Measurements from ENCODE around the gene MAPKAP1. TPM values are rescaled to one million over a fixed set of nuclear protein-coding genes. Genes with fewer than 3 reads are reported as not detected.

The MAPKAP1 gene
- total RNA-seq, 2 experiments from 2014 or later, result 55.3 to 57.9 TPM

GRCh38 chr9:125635888-125636287 lies 71.1 kb downstream of the MAPKAP1 start:
- ChIA-PET POLR2A (no interaction called here), CTCF (interaction anchor here (0.6 to 1.3 kb wide), 2 partner anchors 110 to 228 kb away, joined by 3 to 5 read pairs; no protein-coding TSS in a partner anchor)
- DNase-seq, result no peak
- Mint-ChIP-seq H3K27ac (no peak overlapping the region), H3K27me3 (no peaks in the 10 kb centered on the region), H3K4me1 (ENCODE audit: low read depth) (peaks cover 51% of the 10 kb centered on the region), H3K4me3 (no peak overlapping the region), H3K9me3 (no peaks in the 10 kb centered on the region), H3K36me3 (peaks cover 2% of the 10 kb centered on the region)
- intact Hi-C loops (cut with micrococcal nuclease), result loop anchor here (10.0 kb wide), 2 partner anchors 189 to 219 kb away; no protein-coding TSS in a partner anchor

- Mint-ChIP-seq H3K4me1 (ENCODE audit: low read depth) (peaks cover 61% of the 10 kb centered on the region), H3K27ac (no peak overlapping the region), H3K9me3 (no peaks in the 10 kb centered on the region), H3K27me3 (no peaks in the 10 kb centered on the region), H3K36me3 (peaks cover 2% of the 10 kb centered on the region), H3K4me3 (no peak overlapping the region)
- intact Hi-C loops (cut with micrococcal nuclease), result loop anchor here (5.0 to 10.0 kb wide), 3 partner anchors 113 to 221 kb away; partner anchors contain the start of gene PBX3
- POLR2A ChIA-PET, result interaction anchor here (2.0 kb wide), 1 partner anchor 16 kb away, joined by 8 read pairs; no protein-coding TSS in a partner anchor
- CTCF ChIA-PET, result interaction anchor here (0.8 to 1.4 kb wide), 2 partner anchors 22 to 49 kb away, joined by 3 read pairs; no protein-coding TSS in a partner anchor
- no peak for DNase-seq
Observed at GRCh38 chr9:125634040-125634717, 72.8 kb downstream of the MAPKAP1 start.

- CTCF ChIA-PET, result interaction anchor here (0.6 to 1.8 kb wide), 12 partner anchors 17 to 1199 kb away, joined by 3 to 12 read pairs (median 3); no protein-coding TSS in a partner anchor
- no peak for DNase-seq
- Mint-ChIP-seq H3K27ac (no peak overlapping the region), H3K4me3 (no peak overlapping the region), H3K36me3 (peaks cover 2% of the 10 kb centered on the region), H3K9me3 (no peaks in the 10 kb centered on the region), H3K27me3 (no peaks in the 10 kb centered on the region), H3K4me1 (ENCODE audit: low read depth) (peaks cover 69% of the 10 kb centered on the region)
- POLR2A ChIA-PET, result interaction anchor here (1.1 to 2.0 kb wide), 3 partner anchors 13 to 111 kb away, joined by 3 to 8 read pairs (median 4); no protein-coding TSS in a partner anchor
- intact Hi-C loops (cut with micrococcal nuclease), result loop anchor here (2.0 to 10.0 kb wide), 4 partner anchors 114 to 884 kb away; partner anchors contain the start of gene PBX3
Observed at GRCh38 chr9:125633116-125633745, 73.8 kb downstream of the MAPKAP1 start.

GRCh38 chr9:125632321-125633115 lies 74.5 kb downstream of the MAPKAP1 start:
- H3K27ac Mint-ChIP-seq, result peak overlapping the region; percentile 58
- no peak overlapping the region for H3K4me3 Mint-ChIP-seq
- CTCF ChIA-PET, result interaction anchor here (0.6 to 1.8 kb wide), 12 partner anchors 18 to 1199 kb away, joined by 3 to 12 read pairs (median 3); no protein-coding TSS in a partner anchor
- H3K36me3 Mint-ChIP-seq, result peaks cover 2% of the 10 kb centered on the region
- H3K27me3 Mint-ChIP-seq, result no peaks in the 10 kb centered on the region
- H3K4me1 Mint-ChIP-seq (ENCODE audit: low read depth), result peaks cover 72% of the 10 kb centered on the region
- POLR2A ChIA-PET, result interaction anchor here (0.7 to 2.0 kb wide), 4 partner anchors 14 to 110 kb away, joined by 3 to 8 read pairs (median 4); partner anchors contain the start of gene MAPKAP1
- DNase-seq, result peak; percentile 62
- intact Hi-C loops (cut with micrococcal nuclease), result loop anchor here (1.0 to 10.0 kb wide), 9 partner anchors 18 to 884 kb away; partner anchors contain the start of gene PBX3
- H3K9me3 Mint-ChIP-seq, result no peaks in the 10 kb centered on the region

GRCh38 chr9:125631391-125632085 lies 75.5 kb downstream of the MAPKAP1 start:
- Mint-ChIP-seq H3K9me3 (no peaks in the 10 kb centered on the region), H3K36me3 (peaks cover under 1% of the 10 kb centered on the region), H3K27ac (peak overlapping the region; percentile 58), H3K4me1 (ENCODE audit: low read depth) (peaks cover 76% of the 10 kb centered on the region), H3K4me3 (no peak overlapping the region), H3K27me3 (no peaks in the 10 kb centered on the region)
- CTCF ChIA-PET, result interaction anchor here (0.8 to 1.8 kb wide), 9 partner anchors 19 to 224 kb away, joined by 3 to 12 read pairs (median 4); no protein-coding TSS in a partner anchor
- POLR2A ChIA-PET, result no interaction called here
- peak; percentile 38 for DNase-seq
- intact Hi-C loops (cut with micrococcal nuclease), result loop anchor here (1.0 to 10.0 kb wide), 13 partner anchors 19 to 885 kb away; partner anchors contain the start of gene PBX3

GRCh38 chr9:125630436-125630835 lies 76.6 kb downstream of the MAPKAP1 start:
- Mint-ChIP-seq H3K4me1 (ENCODE audit: low read depth) (peaks cover 66% of the 10 kb centered on the region), H3K27ac (no peak overlapping the region), H3K27me3 (no peaks in the 10 kb centered on the region), H3K9me3 (no peaks in the 10 kb centered on the region), H3K4me3 (no peak overlapping the region), H3K36me3 (no peaks in the 10 kb centered on the region)
- ChIA-PET POLR2A (no interaction called here), CTCF (interaction anchor here (0.6 to 1.6 kb wide), 8 partner anchors 10 to 223 kb away, joined by 3 to 10 read pairs (median 4); no protein-coding TSS in a partner anchor)
- DNase-seq, result no peak
- intact Hi-C loops (cut with micrococcal nuclease), result loop anchor here (5.0 to 10.0 kb wide), 3 partner anchors 117 to 224 kb away; partner anchors contain the start of gene PBX3

- Mint-ChIP-seq H3K36me3 (no peaks in the 10 kb centered on the region), H3K27ac (no peak overlapping the region), H3K4me3 (no peak overlapping the region), H3K9me3 (no peaks in the 10 kb centered on the region), H3K4me1 (ENCODE audit: low read depth) (peaks cover 56% of the 10 kb centered on the region), H3K27me3 (no peaks in the 10 kb centered on the region)
- intact Hi-C loops (cut with micrococcal nuclease), result no loop called here
- DNase-seq, result no peak
- CTCF ChIA-PET, result interaction anchor here (0.6 to 0.8 kb wide), 2 partner anchors 40 to 71 kb away, joined by 3 read pairs; no protein-coding TSS in a partner anchor
- POLR2A ChIA-PET, result no interaction called here
Observed at GRCh38 chr9:125629446-125629845, 77.6 kb downstream of the MAPKAP1 start.

GRCh38 chr9:125626187-125626586 lies 80.8 kb downstream of the MAPKAP1 start:
- no peaks in the 10 kb centered on the region for H3K9me3 Mint-ChIP-seq
- CTCF ChIA-PET, result no interaction called here
- no peaks in the 10 kb centered on the region for H3K27me3 Mint-ChIP-seq
- DNase-seq, result no peak
- H3K4me1 Mint-ChIP-seq (ENCODE audit: low read depth), result peaks cover 34% of the 10 kb centered on the region
- no peak overlapping the region for H3K4me3 Mint-ChIP-seq
- intact Hi-C loops (cut with micrococcal nuclease), result no loop called here
- no peak overlapping the region for H3K27ac Mint-ChIP-seq
- no peaks in the 10 kb centered on the region for H3K36me3 Mint-ChIP-seq
- POLR2A ChIA-PET, result no interaction called here

- no peak overlapping the region for H3K27ac Mint-ChIP-seq
- H3K9me3 Mint-ChIP-seq, result no peaks in the 10 kb centered on the region
- no peaks in the 10 kb centered on the region for H3K36me3 Mint-ChIP-seq
- no peak overlapping the region for H3K4me3 Mint-ChIP-seq
- ChIA-PET POLR2A (no interaction called here), CTCF (interaction anchor here (0.7 kb wide), 1 partner anchor 9 kb away, joined by 3 read pairs; no protein-coding TSS in a partner anchor)
- H3K27me3 Mint-ChIP-seq, result no peaks in the 10 kb centered on the region
- peaks cover 12% of the 10 kb centered on the region for H3K4me1 Mint-ChIP-seq (ENCODE audit: low read depth)
- DNase-seq, result no peak
- intact Hi-C loops (cut with micrococcal nuclease), result no loop called here
Observed at GRCh38 chr9:125621170-125621569, 85.8 kb downstream of the MAPKAP1 start.

- Mint-ChIP-seq H3K4me3 (no peak overlapping the region), H3K27ac (no peak overlapping the region), H3K36me3 (no peaks in the 10 kb centered on the region), H3K27me3 (no peaks in the 10 kb centered on the region), H3K4me1 (ENCODE audit: low read depth) (peaks cover 13% of the 10 kb centered on the region), H3K9me3 (no peaks in the 10 kb centered on the region)
- ChIA-PET POLR2A (no interaction called here), CTCF (interaction anchor here (0.7 kb wide), 1 partner anchor 10 kb away, joined by 3 read pairs; no protein-coding TSS in a partner anchor)
- intact Hi-C loops (cut with micrococcal nuclease), result no loop called here
- no peak for DNase-seq
Observed at GRCh38 chr9:125620216-125620615, 86.8 kb downstream of the MAPKAP1 start.

GRCh38 chr9:125617087-125617486 lies 89.9 kb downstream of the MAPKAP1 start:
- no peak overlapping the region for H3K27ac Mint-ChIP-seq
- no peaks in the 10 kb centered on the region for H3K9me3 Mint-ChIP-seq
- intact Hi-C loops (cut with micrococcal nuclease), result no loop called here
- ChIA-PET POLR2A (no interaction called here), CTCF (no interaction called here)
- peaks cover 18% of the 10 kb centered on the region for H3K4me1 Mint-ChIP-seq (ENCODE audit: low read depth)
- no peaks in the 10 kb centered on the region for H3K36me3 Mint-ChIP-seq
- no peak overlapping the region for H3K4me3 Mint-ChIP-seq
- DNase-seq, result no peak
- H3K27me3 Mint-ChIP-seq, result no peaks in the 10 kb centered on the region

All from activated CD4-positive, alpha-beta memory T cell treated with anti-CD3 and anti-CD28 coated beads for 36 hours (primary cell).